Naive B cell (primary cell): Measurements from ENCODE around the gene CFAP65. TPM values are rescaled to one million over a fixed set of nuclear protein-coding genes. Genes with fewer than 3 reads are reported as not detected.

Experiments used
- ATAC-seq, 2 donors: fragments of 150-1000 bp; cut with Tn5 transposase; 2 replicates each; pipeline ENCODE4 v1.10.0; 2021; ENCODE audit warnings: low read depth in 2 of 2, mild to moderate bottlenecking in 2 of 2, moderate library complexity in 2 of 2
- DNase-seq: peaks from one replicate; pipeline ENCODE4 v3.0.0; 2022
- H3K27ac Mint-ChIP-seq, 6 donors: one replicate each; pipeline ENCODE4 v1.8.0; 2020 to 2022; ENCODE audit warnings: mild to moderate bottlenecking in 6 of 6, mixed read lengths in 6 of 6, moderate library complexity in 5 of 6, inconsistent platforms in 2 of 6
- H3K27me3 Mint-ChIP-seq, 3 donors: one replicate each; pipeline ENCODE4 v1.8.0; 2021 to 2022; ENCODE audit warnings: mixed read lengths in 3 of 3, mild to moderate bottlenecking in 1 of 3
- H3K36me3 Mint-ChIP-seq, 2 donors: one replicate each; pipeline ENCODE4 v1.8.0; 2020 to 2022; ENCODE audit warnings: mixed read lengths in 2 of 2, inconsistent platforms in 1 of 2, mild to moderate bottlenecking in 1 of 2
- H3K4me1 Mint-ChIP-seq, 3 donors: one replicate each; pipeline ENCODE4 v1.8.0; 2020 to 2022; ENCODE audit warnings: mixed read lengths in 3 of 3, inconsistent platforms in 1 of 3, mild to moderate bottlenecking in 1 of 3, moderate library complexity in 1 of 3
- H3K4me3 Mint-ChIP-seq, 8 donors: one replicate each; pipeline ENCODE4 v1.8.0; 2020 to 2022; ENCODE audit warnings: mild to moderate bottlenecking in 8 of 8, mixed read lengths in 8 of 8, moderate library complexity in 8 of 8, inconsistent platforms in 2 of 8
- H3K9me3 Mint-ChIP-seq, 7 donors: one replicate each; pipeline ENCODE4 v1.8.0; 2020 to 2022; ENCODE audit warnings: mixed read lengths in 7 of 7, mild to moderate bottlenecking in 5 of 7, inconsistent platforms in 2 of 7, moderate library complexity in 1 of 7
- polyA plus RNA-seq, 6 donors: library from polyadenylated mRNA; unstranded; fragments of 300-500 nt; fragmentation: Illumina TruSeq; gene quantifications; one replicate each; pipeline ENCODE4 v1.2.3, GENCODE V29; 2021; ENCODE audit warnings: low read depth in 6 of 6

The CFAP65 gene
- polyA plus RNA-seq: not detected

GRCh38 chr2:219041252-219041651 lies at the start of gene CFAP65:
Gene CFAP65 (minus strand): TSS chr2:219041516. CDS start chr2:219039048, 2,468 bp downstream.
- Mint-ChIP-seq H3K27ac (peak within 1 kb of the TSS in 1 of 6 donors; percentile 62), H3K4me3 (peak within 1 kb of the TSS in 5 of 8 donors; percentile 27 to 71 (median 53)), H3K9me3 (peaks cover 0 to 2% (median 0%) of the 10 kb centered on the region in 7 donors), H3K4me1 (peaks cover 0 to 11% (median 5%) of the 10 kb centered on the region in 3 donors), H3K27me3 (peaks cover 61 to 93% (median 88%) of the 10 kb centered on the region in 3 donors), H3K36me3 (no peaks in the 10 kb centered on the region)
- no peak for DNase-seq
- ATAC-seq: no peak

GRCh38 chr2:219090436-219091299 lies 49.4 kb upstream of the CFAP65 start:
- Mint-ChIP-seq H3K9me3 (no peaks in the 10 kb centered on the region), H3K27me3 (no peaks in the 10 kb centered on the region), H3K27ac (peak overlapping the region in 1 of 6 donors; percentile 57), H3K4me3 (no peak overlapping the region), H3K36me3 (peaks cover 18 to 23% of the 10 kb centered on the region in 2 donors), H3K4me1 (peaks cover 1 to 15% (median 4%) of the 10 kb centered on the region in 3 donors)
- DNase-seq: no peak
- ATAC-seq: no peak

- Mint-ChIP-seq H3K4me1 (peaks cover 1 to 27% (median 13%) of the 10 kb centered on the region in 3 donors), H3K36me3 (peaks cover 22 to 26% of the 10 kb centered on the region in 2 donors), H3K4me3 (no peak overlapping the region), H3K27ac (peak overlapping the region in 1 of 6 donors; percentile 5), H3K27me3 (no peaks in the 10 kb centered on the region), H3K9me3 (no peaks in the 10 kb centered on the region)
- no peak for DNase-seq
- no peak for ATAC-seq
Observed at GRCh38 chr2:219089330-219089729, 48.0 kb upstream of the CFAP65 start.

- Mint-ChIP-seq H3K27me3 (no peaks in the 10 kb centered on the region), H3K4me3 (no peak overlapping the region), H3K36me3 (peaks cover 15 to 26% of the 10 kb centered on the region in 2 donors), H3K4me1 (peaks cover 1 to 27% (median 15%) of the 10 kb centered on the region in 3 donors), H3K27ac (no peak overlapping the region), H3K9me3 (no peaks in the 10 kb centered on the region)
- DNase-seq (no peak), ATAC-seq (no peak)
Observed at GRCh38 chr2:219087848-219088247, 46.5 kb upstream of the CFAP65 start.

- Mint-ChIP-seq H3K36me3 (peaks cover 15 to 26% of the 10 kb centered on the region in 2 donors), H3K9me3 (no peaks in the 10 kb centered on the region), H3K4me3 (no peak overlapping the region), H3K27me3 (no peaks in the 10 kb centered on the region), H3K27ac (peak overlapping the region in 1 of 6 donors; percentile 28), H3K4me1 (peaks cover 4 to 32% (median 20%) of the 10 kb centered on the region in 3 donors)
- ATAC-seq (no peak), DNase-seq (no peak)
Observed at GRCh38 chr2:219087361-219087760, 46.0 kb upstream of the CFAP65 start.

GRCh38 chr2:219086196-219086595 lies 44.9 kb upstream of the CFAP65 start:
- peaks cover 7 to 44% (median 31%) of the 10 kb centered on the region in 3 donors for H3K4me1 Mint-ChIP-seq
- H3K4me3 Mint-ChIP-seq: no peak overlapping the region
- H3K27me3 Mint-ChIP-seq: no peaks in the 10 kb centered on the region
- no peaks in the 10 kb centered on the region for H3K9me3 Mint-ChIP-seq
- peak overlapping the region in 1 of 6 donors; percentile 67 for H3K27ac Mint-ChIP-seq
- DNase-seq (no peak), ATAC-seq (no peak)
- peaks cover 15 to 26% of the 10 kb centered on the region in 2 donors for H3K36me3 Mint-ChIP-seq

GRCh38 chr2:219084791-219085190 lies 43.5 kb upstream of the CFAP65 start:
- DNase-seq (no peak), ATAC-seq (no peak)
- Mint-ChIP-seq H3K27ac (no peak overlapping the region), H3K9me3 (no peaks in the 10 kb centered on the region), H3K27me3 (no peaks in the 10 kb centered on the region), H3K4me3 (no peak overlapping the region), H3K4me1 (peaks cover 7 to 48% (median 34%) of the 10 kb centered on the region in 3 donors), H3K36me3 (peaks cover 10 to 26% of the 10 kb centered on the region in 2 donors)

- no peaks in the 10 kb centered on the region for H3K27me3 Mint-ChIP-seq
- H3K27ac Mint-ChIP-seq: no peak overlapping the region
- no peaks in the 10 kb centered on the region for H3K9me3 Mint-ChIP-seq
- peaks cover 4 to 21% of the 10 kb centered on the region in 2 donors for H3K36me3 Mint-ChIP-seq
- DNase-seq (no peak), ATAC-seq (no peak)
- no peak overlapping the region for H3K4me3 Mint-ChIP-seq
- peaks cover 7 to 46% (median 38%) of the 10 kb centered on the region in 3 donors for H3K4me1 Mint-ChIP-seq
Observed at GRCh38 chr2:219082332-219082958, 41.1 kb upstream of the CFAP65 start.

GRCh38 chr2:219081701-219082331 lies 40.5 kb upstream of the CFAP65 start:
- H3K27me3 Mint-ChIP-seq: no peaks in the 10 kb centered on the region
- ATAC-seq: no peak
- H3K36me3 Mint-ChIP-seq: peaks cover 10 to 22% of the 10 kb centered on the region in 2 donors
- H3K4me1 Mint-ChIP-seq: peaks cover 5 to 40% (median 38%) of the 10 kb centered on the region in 3 donors
- H3K9me3 Mint-ChIP-seq: no peaks in the 10 kb centered on the region
- no peak overlapping the region for H3K4me3 Mint-ChIP-seq
- DNase-seq: no peak
- no peak overlapping the region for H3K27ac Mint-ChIP-seq

- Mint-ChIP-seq H3K4me1 (peaks cover 5 to 34% (median 33%) of the 10 kb centered on the region in 3 donors), H3K4me3 (no peak overlapping the region), H3K9me3 (no peaks in the 10 kb centered on the region), H3K27ac (no peak overlapping the region), H3K27me3 (no peaks in the 10 kb centered on the region), H3K36me3 (peaks cover 10 to 18% of the 10 kb centered on the region in 2 donors)
- ATAC-seq: no peak
- no peak for DNase-seq
Observed at GRCh38 chr2:219081096-219081495, 39.8 kb upstream of the CFAP65 start.

- peaks cover 5 to 24% (median 21%) of the 10 kb centered on the region in 3 donors for H3K4me1 Mint-ChIP-seq
- H3K9me3 Mint-ChIP-seq: no peaks in the 10 kb centered on the region
- H3K27me3 Mint-ChIP-seq: no peaks in the 10 kb centered on the region
- ATAC-seq: no peak
- no peak overlapping the region for H3K27ac Mint-ChIP-seq
- H3K4me3 Mint-ChIP-seq: no peak overlapping the region
- peaks cover 10 to 19% of the 10 kb centered on the region in 2 donors for H3K36me3 Mint-ChIP-seq
- DNase-seq: no peak
Observed at GRCh38 chr2:219079417-219079816, 38.1 kb upstream of the CFAP65 start.

GRCh38 chr2:219078951-219079350 lies 37.6 kb upstream of the CFAP65 start:
- Mint-ChIP-seq H3K27me3 (no peaks in the 10 kb centered on the region), H3K4me3 (peak overlapping the region in 1 of 8 donors; percentile 15), H3K9me3 (no peaks in the 10 kb centered on the region), H3K4me1 (peaks cover 5 to 24% (median 21%) of the 10 kb centered on the region in 3 donors), H3K36me3 (peaks cover 10 to 19% of the 10 kb centered on the region in 2 donors), H3K27ac (no peak overlapping the region)
- no peak for ATAC-seq
- DNase-seq: no peak

- DNase-seq: no peak
- no peak for ATAC-seq
- no peaks in the 10 kb centered on the region for H3K27me3 Mint-ChIP-seq
- peak overlapping the region in 1 of 6 donors; percentile 24 for H3K27ac Mint-ChIP-seq
- H3K4me3 Mint-ChIP-seq: no peak overlapping the region
- H3K36me3 Mint-ChIP-seq: peaks cover 10 to 19% of the 10 kb centered on the region in 2 donors
- H3K9me3 Mint-ChIP-seq: no peaks in the 10 kb centered on the region
- peaks cover 5 to 24% (median 21%) of the 10 kb centered on the region in 3 donors for H3K4me1 Mint-ChIP-seq
Observed at GRCh38 chr2:219078126-219078525, 36.8 kb upstream of the CFAP65 start.
